ENCODE measurements around the gene LTBP1.

- TF ChIP-seq CTCF (IDR thresholded peaks at IDR 0.05) (no peak), POLR2A (IDR thresholded peaks at IDR 0.05) (no peak)
These were observed 55.1 kb downstream of the LTBP1 start for GRCh38 chr2:33001823-33002222.

All from suprapubic skin (tissue), 3 donors.